ENCODE measurements around the gene TMEM243. TPM values are rescaled to one million over a fixed set of nuclear protein-coding genes. Genes with fewer than 3 reads are reported as not detected.
A peak's percentile ranks its signal among the peaks of the same experiment; 100 is the strongest.

Gene TMEM243
- total and polyA plus RNA-seq, 10 of the 15 experiments (the other 5 are each of a cell fraction or from before 2014, with no cell fraction given): 47.8 to 170 (median 77.9) TPM

GRCh38 chr7:87223666-87224065 lies 4.1 kb upstream of the TMEM243 start (continued):
- TF ChIP-seq CEBPZ (IDR thresholded peaks at IDR 0.05; ENCODE audit: low read depth, low read length) (no peak), MTA2 (IDR thresholded peaks at IDR 0.05; ENCODE audit: low read depth) (no peak)

GRCh38 chr7:87220734-87221215 lies 1.2 kb upstream of the TMEM243 start:
- TF ChIP-seq TCF12 (IDR thresholded peaks at IDR 0.05; ENCODE audit: low read depth, low read length) (no peak), IKZF2 (IDR thresholded peaks at IDR 0.05) (no peak), JUND (IDR thresholded peaks at IDR 0.05; ENCODE audit: low read depth, low read length) (no peak), SRF (IDR thresholded peaks at IDR 0.05; ENCODE audit: low read depth in 2 of 2, low read length in 2 of 2) (no peak), CEBPB (IDR thresholded peaks at IDR 0.05; ENCODE audit: borderline replicate concordance in 1 of 2, low read depth in 2 of 2, low read length in 2 of 2) (no peak), ZNF274 (IDR thresholded peaks at IDR 0.05; ENCODE audit: insufficient read depth, insufficient read length) (no peak), SMAD5 (IDR thresholded peaks at IDR 0.05; ENCODE audit: low read depth) (no peak), BHLHE40 (IDR thresholded peaks at IDR 0.05; ENCODE audit: borderline replicate concordance in 1 of 2, low read depth in 2 of 2, low read length in 1 of 2) (no peak), POLR2A (IDR thresholded peaks at IDR 0.05; ENCODE audit: low read depth, low read length) (no peak), FOXM1 (IDR thresholded peaks at IDR 0.05; ENCODE audit: low read depth, low read length) (no peak)
- H3K79me2 ChIP-seq (ENCODE audit: control insufficient read depth, insufficient read depth, low read length): peaks cover 46% of the 10 kb centered on the region
- no peak overlapping the region for H3K27ac ChIP-seq (ENCODE audit: control insufficient read depth, insufficient read depth)
- ChIA-PET POLR2A (interaction anchor here (1.8 to 12.1 kb wide), 3 partner anchors 9 to 73 kb away, joined by 5 to 215 read pairs (median 5); partner anchors contain the start of gene DMTF1), CTCF (interaction anchor here (0.7 to 3.0 kb wide), 8 partner anchors 9 to 767 kb away, joined by 3 to 12 read pairs (median 4); no protein-coding TSS in a partner anchor), RAD21 (ENCODE audit: unreplicated experiment) (interaction anchor here (0.8 to 11.7 kb wide), 6 partner anchors 10 to 242 kb away, joined by 3 to 153 read pairs (median 3); partner anchors contain the start of gene DMTF1), SMC1A (ENCODE audit: uncharacterized antibody, unreplicated experiment) (interaction anchor here (1.0 to 8.5 kb wide), 10 partner anchors 8 to 293 kb away, joined by 3 to 112 read pairs (median 4); partner anchors contain the start of gene DMTF1)
- peak overlapping the region; percentile 83 for H2AFZ ChIP-seq (ENCODE audit: control insufficient read depth, low read depth, low read length)
- H3K4me3 ChIP-seq: peak overlapping the region; percentile 95
- BruUV-seq (replicated peaks): no TSS peak
- FAIRE-seq (no peak), ATAC-seq (no peak), DNase-seq (ENCODE audit: low read depth, low spot score) (no peak)
- 0 out of 4 replicates have a peak, but pooled peaks cover 0 to 2% of the 10 kb centered on the region in 2 experiments for H3K36me3 ChIP-seq (ENCODE audit: control insufficient read depth in 2 of 2, insufficient read depth in 2 of 2, low read length in 1 of 2)
- no peaks in the 10 kb centered on the region for H3K27me3 ChIP-seq (replicated peaks in 1 of 2; ENCODE audit: control insufficient read depth in 2 of 2, insufficient read depth in 2 of 2, low read length in 1 of 2)
- H4K20me1 ChIP-seq (ENCODE audit: control insufficient read depth, insufficient read depth): no peaks in the 10 kb centered on the region
- in situ Hi-C loops (cut with MboI) (no loop called here), intact Hi-C loops (cut with micrococcal nuclease; ENCODE audit: unreplicated experiment) (no loop called here)
- H3K4me2 ChIP-seq (ENCODE audit: control insufficient read depth, insufficient read depth): peak overlapping the region; percentile 93
- H3K9ac ChIP-seq (ENCODE audit: control insufficient read depth, insufficient read depth, low read length): peak overlapping the region; percentile 86
- WGBS (ENCODE audit: insufficient coverage, insufficient replicate concordance, low lambda C conversion rate, missing lambda C conversion rate): 12% methylated on average over 17 of the region's 17 CpGs
- peaks cover 5% of the 10 kb centered on the region for H3K4me1 ChIP-seq (ENCODE audit: control insufficient read depth, insufficient read depth, low read length)
- no peaks in the 10 kb centered on the region for H3K9me3 ChIP-seq (replicated peaks; ENCODE audit: control insufficient read depth, insufficient read depth, low read length)

Measured in GM12878 (cell line).